Measurements from ENCODE around the gene SCP2.

GRCh38 chr1:52928015-52928404 is 934 bp downstream of the SCP2 start:
- TF ChIP-seq EZH2 (IDR thresholded peaks at IDR 0.05; ENCODE audit: borderline replicate concordance, low read depth, low read length, severe bottlenecking), result no peak
- TF ChIP-seq CTCF (IDR thresholded peaks at IDR 0.05; ENCODE audit: borderline replicate concordance, extremely low read depth, low read length, poor library complexity, severe bottlenecking), result no peak

Data from DND-41 (cell line).